NCI-H187 treated with DMSO at 0.1 percent for 48 hours (cell line): ENCODE data around the gene MYO1A.
"Not testable (repeated sequence)": the region's sequence is repeated elsewhere in the genome, so short reads cannot be mapped to it uniquely, and the experiment has no call there.

Experiments used
- DNase-seq: peaks from one replicate; lab custom pipeline; 2025; lab: John Stamatoyannopoulos, UW

The MYO1A gene

DNA sequence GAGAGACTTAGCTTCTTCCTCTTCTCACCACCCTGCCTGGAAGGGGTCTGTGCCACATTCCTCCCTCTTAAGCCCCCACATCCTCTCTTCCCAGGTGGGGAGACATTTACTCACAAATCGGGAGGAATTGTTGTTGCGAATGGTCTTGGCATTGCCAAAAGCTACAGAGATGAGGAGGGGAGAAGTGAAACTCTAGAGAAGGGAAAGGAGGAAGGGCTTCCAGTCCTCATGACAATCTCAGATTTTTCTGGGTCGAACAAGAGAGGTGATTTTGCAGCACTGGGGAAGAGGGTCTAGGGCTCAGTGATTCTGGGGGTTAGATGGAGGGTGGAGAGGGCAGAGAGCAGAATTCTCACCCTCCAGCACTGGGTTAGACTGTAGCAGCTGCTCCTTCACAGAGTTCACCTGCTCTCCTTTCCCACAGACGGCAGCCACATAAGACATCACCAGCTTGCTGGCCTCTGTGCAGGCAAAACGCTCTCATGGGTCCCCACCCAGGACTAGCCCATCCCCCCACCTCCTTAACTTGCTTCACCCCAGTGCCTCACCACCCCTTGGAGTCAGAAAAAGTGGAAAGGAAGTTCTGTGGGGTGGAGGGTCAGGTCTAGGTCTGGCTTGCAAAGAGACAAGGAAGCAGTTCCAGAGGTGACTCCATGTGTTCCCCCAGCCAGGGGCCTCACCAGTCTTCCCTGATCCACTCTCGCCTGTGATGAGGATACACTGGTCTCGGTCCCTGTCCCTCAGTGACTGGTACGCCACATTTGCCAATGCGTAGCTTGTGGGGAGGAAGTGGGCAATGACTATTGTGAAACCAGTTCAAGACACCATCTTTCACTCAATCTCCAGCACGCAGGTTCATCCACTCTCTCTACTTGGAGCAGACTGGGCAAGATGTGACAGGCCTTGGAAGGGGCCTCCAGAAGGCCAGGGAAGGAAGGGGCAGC, 2.7 kb downstream of the MYO1A start:
- DNase-seq, result no peak

DNA sequence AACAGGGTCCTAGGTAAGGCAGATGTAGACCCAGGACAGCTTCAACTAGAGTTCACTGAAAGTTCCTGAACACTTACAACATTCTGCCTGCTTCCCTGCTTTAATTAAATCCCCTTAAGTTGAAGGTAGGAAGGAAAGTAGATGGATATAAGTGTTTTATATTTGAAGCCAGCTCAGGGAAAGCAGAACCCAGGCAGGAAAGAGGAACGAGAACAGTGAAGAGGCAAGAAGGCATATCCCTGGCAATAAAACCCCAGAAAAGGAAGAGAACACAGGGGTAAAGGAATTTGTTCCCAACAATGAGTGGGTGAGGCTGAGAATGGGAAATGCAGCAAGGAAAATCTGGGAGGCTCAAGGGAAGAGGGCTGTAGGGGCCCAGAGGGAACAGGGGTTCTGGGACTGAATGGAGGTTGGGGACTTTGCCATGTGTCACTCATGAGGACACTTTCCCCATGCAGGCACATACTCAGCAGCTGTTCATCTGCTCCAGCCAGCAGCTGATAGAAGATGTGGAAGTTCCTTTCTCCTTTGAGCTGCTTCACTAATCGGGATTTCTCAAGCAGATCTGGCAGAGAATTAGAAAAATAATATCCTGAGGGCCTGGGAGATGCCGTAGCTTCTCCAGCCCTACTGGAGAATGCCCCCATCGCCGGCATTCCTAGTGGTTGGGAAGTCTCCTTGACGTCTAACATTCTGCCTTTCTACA, 3.7 kb downstream of the MYO1A start:
- no peak for DNase-seq

DNA sequence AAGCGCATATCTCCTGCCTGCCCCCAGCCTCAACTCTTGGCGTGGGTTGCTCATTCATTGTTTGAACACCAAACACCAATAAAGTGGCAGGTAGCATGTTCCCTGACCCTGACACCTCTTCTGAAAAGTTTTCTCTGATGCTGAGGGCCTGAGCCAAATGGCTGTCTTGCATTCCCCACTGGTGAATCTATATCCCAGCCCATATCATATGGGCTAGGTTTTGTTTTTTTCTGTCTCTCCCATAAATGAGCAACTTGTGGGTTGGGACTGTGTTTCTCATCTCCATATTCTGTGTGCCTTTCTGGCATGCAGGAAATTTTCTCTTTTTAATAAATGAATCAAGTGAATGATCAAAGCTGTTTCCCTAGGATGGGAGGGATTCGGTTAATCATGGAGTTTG, 5.0 kb downstream of the MYO1A start:
- DNase-seq, result no peak

DNA sequence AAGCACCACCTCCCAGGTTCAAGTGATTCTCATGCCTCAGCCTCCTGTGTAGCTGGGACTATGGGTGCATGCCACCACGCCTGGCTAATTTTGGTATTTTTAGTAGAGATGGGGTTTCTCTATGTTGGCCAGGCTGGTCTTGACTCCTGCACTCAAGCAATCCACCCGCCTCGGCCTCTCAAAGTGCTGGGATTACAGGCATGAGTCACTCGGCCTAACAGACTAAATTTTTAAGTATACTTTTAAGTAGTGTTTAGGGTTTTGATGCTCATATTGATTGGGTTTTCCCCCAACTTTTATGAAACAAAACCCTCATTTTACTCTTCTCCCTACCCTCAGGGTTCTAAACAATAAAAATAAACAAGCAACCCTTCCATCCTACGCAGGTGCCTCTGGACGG, 5.5 kb downstream of the MYO1A start:
- no peak for DNase-seq

DNA sequence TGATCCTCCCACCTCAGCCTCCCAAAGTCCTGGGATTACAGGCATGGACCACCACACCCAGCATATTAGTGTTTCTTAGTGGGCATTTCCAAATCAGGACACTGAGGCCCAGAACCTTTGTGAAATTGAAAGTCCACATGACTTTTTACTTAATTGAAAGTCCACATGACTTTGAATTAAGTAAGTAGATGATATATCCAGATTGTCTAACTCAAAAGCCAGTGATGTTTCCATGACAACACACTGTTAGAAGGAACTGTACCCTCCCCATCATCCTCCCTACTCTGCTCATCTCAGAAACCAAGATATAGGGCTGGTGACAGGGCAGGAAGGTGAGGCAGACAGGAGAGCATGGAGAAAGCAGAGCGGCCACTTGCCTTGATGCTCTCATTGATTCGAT, 7.2 kb downstream of the MYO1A start:
- no peak for DNase-seq

DNA sequence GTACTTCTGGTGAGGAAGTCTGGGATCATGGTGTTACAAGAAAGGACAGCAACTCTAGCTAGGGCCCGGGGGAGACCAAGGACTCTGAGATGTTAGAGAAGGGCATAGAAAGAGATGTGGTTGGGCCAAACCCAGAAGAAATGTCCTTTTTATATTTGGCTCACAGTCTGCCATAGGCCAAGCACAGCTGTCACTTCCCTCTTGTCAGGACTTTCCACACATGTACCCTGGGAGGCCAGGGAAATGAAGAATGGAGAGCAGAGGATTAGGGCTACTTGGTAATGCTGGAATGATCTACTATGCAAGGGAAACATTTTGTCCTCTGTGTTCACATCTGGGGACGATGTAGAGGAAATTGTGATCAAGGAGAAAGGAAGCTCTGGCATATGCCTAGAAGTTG, 9.2 kb downstream of the MYO1A start:
- DNase-seq, result no peak

DNA sequence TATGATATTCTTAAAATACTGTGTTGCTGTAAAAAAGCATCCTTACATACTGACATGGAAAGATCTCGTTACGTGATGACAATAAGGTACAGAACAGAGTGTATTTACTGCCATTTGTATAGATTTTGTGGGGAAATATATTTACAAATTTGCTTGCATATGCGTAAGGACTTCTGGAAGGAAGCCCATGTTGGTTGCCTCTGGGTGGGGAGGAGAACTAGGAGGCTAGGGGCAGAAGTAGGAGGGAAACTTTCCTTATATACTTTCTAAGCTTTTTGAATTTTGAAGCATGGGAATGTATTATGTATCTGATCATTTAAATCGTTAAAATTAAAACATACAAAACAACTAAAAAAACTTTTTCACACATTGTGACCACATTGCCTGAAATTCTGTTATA, 9.7 kb downstream of the MYO1A start:
- DNase-seq, result no peak

DNA sequence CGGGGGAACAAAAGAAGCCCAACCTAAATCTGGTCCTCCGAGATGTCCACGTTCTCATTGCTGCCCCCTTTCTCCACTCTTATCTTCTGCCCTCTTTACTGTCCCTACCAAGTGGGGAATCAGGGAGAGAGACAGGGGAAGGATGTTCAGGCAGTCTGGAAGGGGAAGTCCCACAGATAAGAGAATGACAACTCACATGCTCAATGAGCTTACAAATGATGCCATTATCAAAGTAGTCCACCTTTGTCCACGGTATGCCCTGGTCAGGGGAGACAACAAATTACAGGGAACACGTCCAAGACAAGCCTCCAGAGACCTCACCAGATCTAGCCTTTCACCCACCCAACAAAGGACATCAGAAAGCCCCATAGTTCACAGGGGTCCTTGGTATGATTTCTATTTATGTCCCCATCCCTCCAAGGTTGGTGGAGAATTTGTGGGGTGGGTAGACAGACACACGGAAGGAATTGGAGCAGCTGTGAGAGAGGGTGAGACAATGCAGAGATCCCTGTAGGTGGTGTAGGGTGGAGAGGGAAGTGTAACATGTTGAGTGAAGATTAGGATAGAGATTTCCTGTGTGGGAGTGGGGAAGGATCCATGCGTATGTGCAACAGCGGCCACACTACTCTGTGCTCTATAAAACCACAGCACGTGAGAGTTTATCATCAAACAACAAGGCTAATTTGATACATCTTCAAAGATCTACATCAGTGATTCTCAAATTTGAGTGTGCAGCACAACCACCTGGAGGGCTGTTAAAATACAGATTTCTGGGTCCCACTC, 10.7 kb downstream of the MYO1A start:
- DNase-seq, result no peak

DNA sequence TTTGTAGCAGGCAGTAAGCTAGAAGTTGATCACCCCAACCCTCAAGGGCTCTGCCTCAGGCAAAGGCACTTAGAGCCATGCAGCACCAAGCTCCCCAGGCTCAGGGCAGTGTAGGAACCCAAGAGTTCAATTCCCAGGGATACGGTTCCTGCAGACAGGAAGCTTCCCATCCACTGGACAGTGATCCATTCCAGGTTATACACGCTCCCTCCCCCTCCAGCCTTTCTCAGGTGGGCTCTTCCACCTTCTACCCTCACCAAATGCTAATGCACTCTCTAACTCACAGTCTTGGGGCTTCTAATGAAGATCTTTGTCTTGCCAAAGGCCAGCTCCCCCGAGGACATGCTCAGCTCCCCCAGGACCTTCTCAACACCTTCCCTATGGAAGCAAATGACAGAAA, 12.7 kb downstream of the MYO1A start:
- no peak for DNase-seq

DNA sequence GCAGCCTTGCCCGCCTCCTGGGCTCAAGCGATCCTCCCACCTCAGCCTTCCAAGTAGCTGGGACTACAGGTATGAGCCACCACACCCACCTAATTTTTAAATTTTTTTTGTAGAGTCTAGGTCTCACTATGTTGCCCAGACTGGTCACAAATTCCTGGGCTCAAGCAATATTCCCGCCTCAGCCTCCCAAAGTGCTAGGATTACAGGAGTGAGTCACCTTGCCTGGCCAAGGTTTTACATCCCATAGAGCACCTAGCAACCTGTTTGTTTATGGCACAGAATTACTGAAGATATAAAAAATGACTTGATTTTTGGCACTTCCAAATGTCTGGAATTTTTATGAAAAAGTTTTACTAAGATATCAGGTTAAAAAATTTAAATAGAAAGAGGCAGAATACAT, 16.5 kb downstream of the MYO1A start:
- DNase-seq, result no peak

DNA sequence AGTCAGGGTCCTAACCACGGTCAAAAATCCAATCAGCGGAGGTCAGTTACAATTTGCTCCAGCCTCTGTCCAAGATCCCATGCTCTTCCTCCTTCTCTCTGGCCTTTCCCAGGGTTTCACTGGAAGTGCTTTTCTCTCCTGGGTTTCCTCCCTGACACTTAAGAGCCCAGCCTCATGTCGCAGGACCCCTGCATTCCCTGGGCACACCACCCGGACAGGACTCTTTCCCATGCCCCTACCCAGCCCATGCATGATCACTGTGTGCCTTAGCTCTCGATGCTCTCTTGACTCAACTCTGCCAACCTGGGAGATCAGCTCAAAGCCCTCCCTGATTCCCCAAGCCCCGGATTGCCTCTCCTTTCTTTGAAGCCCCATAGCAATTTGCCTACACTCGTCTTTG, 18.1 kb downstream of the MYO1A start:
- no peak for DNase-seq

DNA sequence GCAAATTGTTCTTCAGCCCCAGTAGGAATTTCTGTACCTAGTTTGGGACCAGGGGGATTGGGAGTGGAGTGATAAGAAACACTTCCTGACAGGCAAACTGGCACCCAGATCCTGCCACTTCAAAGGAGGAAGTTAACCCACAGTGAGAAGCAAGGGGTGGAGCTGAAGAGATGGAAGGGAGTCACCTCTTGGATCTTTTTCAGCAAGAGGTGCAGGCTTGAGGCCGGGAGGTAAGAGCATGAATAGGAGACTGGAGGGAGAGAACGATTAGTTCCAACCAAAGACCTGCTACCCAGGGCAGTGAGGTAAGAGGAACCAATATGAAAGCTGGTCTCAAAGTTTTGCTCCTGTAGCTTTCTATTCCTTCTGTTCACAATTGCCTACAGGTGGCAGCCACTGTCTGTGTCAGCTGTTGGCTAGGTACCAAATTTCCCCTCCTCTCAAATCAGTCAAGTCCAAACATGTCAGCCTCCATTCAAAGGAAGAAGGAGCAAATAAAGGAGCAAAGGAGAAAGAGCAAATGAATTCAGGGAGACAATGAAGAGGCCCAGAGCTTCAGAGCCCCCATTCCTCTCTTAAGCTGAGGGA, 18.7 kb downstream of the MYO1A start:
- DNase-seq, result peak; percentile 71

DNA sequence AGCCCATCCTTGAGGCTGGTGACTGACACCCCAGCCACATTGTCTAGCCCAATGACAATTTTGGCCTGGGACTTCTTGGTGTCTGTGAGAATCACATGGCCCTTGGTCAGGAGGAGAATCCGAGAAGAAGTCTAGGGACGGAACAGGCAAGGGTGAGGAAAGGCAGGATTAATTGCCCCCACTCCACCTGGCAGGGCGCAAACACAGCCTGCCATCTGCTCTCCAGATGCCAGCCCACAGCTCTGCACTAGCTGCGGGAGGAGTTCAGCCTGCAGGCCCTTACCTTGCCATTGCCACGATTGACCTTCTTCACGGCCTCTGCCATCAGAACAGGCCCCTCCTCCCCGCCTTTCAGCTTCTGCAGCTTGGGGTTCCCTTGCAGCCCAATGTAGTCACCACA, 20.5 kb downstream of the MYO1A start:
- no peak for DNase-seq

DNA sequence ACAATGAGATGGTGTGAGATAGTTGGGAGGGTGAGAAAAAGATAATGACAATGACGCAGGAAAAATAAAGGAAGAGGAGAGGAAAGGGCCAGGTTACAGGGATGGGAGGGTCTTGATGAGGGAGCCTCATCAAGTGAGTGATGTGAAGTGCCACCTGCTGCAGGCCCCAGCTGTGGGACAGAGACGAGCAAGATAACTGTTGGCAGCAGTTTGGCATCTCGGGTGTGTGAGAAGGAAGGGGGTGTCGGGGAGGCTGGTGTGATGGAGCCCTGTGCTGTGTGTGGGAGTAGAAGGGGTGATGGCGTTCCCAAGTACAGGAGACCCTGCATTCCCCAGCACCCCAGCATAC, 22.1 kb downstream of the MYO1A start:
- DNase-seq, result no peak

DNA sequence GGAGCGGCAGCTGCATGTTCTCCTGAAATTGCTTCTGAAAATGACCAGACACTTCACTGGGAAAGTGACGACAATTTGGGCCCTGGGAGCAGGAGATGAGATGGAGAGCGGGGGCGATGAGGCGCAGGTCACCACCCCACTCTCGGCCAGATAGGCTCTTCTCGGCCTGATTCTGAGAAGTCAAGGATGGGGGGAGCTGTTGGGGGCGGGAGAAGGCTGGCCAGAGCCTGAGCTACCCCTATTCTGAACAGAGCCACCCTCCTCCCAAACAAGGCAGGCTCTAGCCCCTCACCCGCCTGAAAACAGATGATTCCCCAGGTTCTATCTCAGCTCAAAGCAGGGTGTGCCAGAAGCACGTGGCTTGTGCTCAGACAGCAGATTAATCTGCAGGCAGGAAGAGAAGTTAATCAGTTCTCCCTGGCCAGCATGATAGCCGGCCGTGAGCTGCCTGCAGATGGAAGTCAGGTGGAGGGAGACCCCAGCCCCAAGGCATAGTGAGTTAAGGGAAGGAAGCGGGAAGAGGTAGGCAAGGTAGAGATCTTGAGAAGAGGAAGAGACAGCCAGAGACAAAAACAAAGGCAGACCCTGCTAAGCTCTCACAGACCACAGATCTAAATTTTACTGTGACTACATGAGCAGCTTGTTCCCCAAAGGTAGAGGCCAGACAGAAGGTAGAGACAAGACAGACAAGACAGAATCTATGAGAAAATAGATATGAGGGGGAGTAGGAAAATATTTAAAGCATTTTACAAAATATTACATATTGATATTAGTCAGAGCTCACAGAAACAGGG, 22.7 kb downstream of the MYO1A start:
- no peak for DNase-seq

DNA sequence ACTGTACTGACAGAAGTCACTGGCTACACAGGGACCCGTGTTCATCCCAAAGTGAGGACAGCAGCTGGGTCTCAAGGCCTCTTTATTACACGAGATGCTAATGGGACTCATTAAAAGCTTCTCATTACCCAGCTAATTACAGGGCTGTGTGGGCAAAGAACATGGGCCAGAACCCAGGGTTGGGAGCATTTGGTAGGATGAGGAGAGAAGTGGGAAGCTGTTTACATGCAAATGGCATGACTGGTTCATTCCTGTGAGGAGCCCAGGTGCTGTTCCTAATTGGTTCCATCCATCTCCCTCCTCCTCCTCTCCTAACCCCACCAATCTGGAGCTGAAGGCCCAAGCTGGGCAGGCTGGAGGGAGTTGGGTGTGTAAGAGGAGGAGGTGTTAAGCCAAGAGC, 24.7 kb downstream of the MYO1A start:
- no peak for DNase-seq

DNA sequence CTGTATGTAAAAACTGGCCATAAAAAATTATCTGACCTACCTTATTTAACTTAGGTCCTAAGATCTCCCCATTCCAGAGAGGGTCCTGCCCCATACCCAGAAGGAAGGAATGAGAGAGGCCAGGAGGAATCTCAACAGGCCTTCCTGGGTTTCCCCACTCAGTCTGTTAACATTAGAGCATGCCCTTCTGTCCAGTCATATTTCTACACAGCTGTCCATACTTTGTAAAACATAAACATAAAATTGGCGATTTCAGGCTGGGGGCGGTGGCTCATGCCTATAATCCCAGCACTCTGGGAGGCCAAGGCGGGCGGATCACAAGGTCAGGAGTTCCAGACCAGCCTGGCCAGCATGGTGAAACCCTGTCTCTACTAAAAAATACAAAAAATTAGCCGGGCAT, 27.6 kb downstream of the MYO1A start:
- DNase-seq, result not testable (repeated sequence)

DNA sequence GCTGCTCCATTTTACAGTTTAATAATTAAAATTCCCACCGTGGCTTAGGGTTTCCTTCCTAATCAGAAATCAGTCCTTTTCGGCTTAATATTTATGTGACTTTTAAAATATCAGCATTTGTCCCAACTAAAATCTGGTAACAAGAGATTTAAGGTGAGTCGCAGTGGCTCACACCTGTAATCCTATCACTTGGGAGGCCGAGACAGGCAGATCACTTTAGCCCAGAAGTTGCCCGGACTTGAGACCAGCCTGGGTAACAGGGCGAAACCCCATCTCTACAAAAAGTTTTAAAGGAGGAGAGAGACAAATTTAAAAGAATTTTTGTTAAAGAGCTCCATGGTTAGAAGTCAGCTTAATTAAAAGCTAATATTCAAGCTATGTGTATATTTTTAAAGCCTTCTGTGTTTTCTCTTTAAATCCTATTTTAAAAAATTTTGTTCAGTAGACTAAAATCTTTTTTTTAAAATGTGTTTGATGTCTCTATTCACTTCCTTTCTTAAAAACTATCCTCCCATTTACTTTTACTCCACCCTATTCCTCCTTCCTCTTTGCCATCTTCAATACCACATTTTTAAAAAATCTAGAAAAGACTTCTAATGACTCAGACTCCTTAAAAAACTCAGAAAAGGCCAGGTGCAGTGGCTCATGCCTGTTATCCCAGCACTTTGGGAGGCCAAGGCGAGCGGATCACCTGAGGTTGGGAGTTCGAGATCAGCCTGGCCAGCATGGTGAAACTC, 29.8 kb downstream of the MYO1A start:
- no peak for DNase-seq

DNA sequence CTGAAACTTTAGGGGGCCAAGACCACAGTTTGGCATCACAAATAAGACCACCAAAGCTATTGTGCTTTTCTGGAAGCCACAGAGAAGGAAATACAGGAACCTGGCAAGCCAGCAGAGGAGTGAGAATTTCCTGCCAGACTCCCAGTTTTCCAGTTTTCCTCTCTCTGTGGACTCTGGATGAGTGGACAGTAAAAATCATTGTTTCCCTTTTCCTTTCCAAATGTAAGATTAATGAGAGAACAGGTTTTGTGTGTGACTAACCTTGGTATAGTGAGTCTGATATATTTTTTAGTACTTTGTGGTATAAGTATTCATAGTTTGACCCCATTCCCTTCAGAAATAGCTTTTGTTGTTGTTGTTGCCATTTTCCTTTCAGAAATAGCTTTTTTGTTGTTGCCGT, 31.0 kb downstream of the MYO1A start:
- no peak for DNase-seq

DNA sequence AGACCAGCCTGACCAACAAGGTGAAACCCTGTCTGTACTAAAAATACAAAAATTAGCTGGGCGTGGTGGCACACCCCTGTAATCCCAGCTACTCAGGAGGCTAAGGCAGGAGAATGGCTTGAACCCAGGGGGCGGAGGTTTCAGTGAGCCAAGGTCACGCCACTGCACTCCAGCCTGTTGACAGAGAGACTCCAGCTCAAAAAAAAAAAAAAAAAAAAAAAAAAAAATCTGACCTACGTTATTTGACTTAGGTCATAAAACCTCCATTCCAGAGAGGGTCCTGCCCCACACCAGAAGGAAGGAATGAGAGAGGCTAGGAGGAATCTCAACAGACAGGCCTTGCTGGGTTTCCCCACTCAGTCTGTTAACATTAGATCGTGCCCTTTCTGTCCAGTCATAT, 31.6 kb downstream of the MYO1A start:
- not testable (repeated sequence) for DNase-seq

DNA sequence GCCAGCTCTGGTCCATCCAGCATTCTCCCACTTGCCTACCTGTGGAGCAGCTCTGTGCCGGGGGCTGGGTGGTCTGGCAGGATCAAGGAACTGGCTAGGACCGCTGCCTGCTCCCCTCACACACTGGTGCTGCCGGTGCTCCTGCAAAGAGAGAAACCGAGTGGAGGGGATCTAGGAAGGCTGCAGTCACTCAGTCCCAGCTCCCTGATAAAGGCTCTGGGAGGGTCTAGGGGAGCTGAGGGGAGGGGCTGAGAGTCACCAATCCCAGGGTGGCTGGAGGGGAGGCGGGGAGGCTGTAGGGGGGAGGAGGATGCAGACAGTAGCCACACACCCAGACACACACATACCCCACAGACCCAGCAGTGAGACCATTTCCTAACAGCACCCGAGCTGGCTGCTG, 33.6 kb downstream of the MYO1A start, which contains the start of gene TAC3:
TAC3 (minus strand) TSS at position 182 of the 400 bp plus-strand sequence. CDS start 732 bp downstream, outside the sequence.
- DNase-seq, result no peak
